Stimulated activated naive CD8-positive, alpha-beta T cell treated with anti-CD3 and anti-CD28 coated beads, Interleukin-15, Interleukin-2, amounts not matched to agents 100 U/mL and 50 U/mL, for 24 hours (primary cell): ENCODE measurements around the gene NINL.

Source experiments
- ATAC-seq: fragments of 150-1000 bp; cut with Tn5 transposase; one replicate; pipeline ENCODE4 v1.10.0; 2021
- DNase-seq: peaks from one replicate; pipeline ENCODE4 v3.0.0; 2021

Gene NINL

DNA sequence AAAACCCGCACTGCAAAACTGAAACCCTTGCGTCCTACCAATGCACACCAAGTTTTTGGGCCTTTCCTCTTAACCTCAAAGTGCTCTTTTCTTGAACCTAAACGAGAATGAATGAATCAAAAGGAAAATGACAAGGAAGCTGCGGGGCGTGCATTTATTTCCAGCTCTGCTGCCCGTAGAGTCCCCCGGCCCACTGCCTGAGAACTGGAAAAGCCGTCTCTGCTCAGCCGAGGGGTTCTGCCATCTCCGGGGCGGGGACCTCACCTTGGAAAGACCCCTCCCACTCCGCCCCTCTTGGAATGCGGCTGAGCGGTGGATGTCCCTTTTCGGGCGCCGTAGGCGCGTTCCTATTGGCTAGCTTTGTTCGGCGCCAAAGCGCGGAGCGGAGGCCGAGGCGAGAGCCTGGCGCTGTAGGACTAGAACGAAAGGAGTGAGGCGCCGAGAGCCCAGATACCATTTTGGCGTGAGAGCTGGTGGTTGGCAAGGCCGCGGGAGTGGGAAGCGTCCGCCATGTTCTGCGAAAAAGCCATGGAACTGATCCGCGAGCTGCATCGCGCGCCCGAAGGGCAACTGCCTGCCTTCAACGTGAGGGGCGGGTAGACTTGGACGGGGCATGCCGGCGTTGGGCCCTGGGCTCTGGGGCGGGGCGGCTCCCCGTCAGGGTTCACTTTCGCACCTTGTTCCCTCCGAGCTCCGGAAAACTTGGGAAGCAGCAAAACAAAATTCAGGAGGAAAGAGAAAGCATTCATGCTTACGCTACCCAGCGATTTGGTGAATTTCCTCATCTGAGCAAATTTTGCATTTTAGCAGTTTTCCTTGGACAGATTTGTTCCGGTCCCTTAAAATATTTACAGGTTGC is 177.8 kb downstream of the NINL start, which contains the start of gene GINS1:
GINS1 (plus strand) TSS at position 363 of the 859 bp plus-strand sequence; CDS start at position 511, 148 bp downstream.
- peak; percentile 95 for ATAC-seq
- DNase-seq = peak; percentile 93
